Measurements from ENCODE around the gene MCF2L. TPM values are rescaled to one million over a fixed set of nuclear protein-coding genes. Genes with fewer than 3 reads are reported as not detected.
"Not testable (repeated sequence)": the region's sequence is repeated elsewhere in the genome, so short reads cannot be mapped to it uniquely, and the experiment has no call there.

Gene MCF2L
- total RNA-seq, 1 donor from 2014 or later = 146 TPM

DNA sequence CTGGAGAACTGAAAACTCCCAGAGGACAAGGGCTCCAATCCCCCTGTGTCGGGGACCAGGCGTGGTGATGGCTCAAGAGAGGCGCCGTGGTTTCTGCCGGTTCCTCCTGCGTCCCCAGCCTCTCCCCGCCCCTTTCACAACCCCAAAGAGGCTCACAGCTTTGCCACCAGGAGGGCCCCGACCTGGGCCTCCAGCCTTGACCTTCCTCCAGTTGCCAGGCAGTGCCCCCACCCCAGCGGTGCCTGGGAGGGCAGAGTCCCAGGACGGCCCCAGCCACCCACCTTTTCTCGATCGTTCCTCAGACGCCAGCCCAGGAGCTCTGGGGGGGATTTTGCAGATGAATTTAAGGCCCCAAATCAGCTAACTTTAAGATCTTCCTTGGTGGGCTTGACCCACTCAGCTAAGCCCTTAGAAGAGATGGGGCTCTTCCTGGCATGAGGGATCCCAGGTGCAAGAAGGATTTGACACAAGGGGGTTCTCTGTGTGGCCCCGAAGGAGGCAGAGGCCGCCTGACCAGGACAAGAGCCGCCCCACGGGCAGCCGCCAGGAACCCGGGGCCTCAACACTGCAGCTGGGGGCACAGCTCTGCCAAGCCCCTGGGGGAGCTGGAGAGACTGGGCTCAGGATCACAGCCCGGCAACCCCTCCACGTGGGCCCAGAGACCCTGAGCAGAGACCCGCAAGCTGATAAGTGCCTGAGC, 47.0 kb downstream of the MCF2L start:
- no peak for DNase-seq

GRCh38 chr13:113016526-113017295, 47.7 kb downstream of the MCF2L start:
- no peak for DNase-seq

GRCh38 chr13:113017506-113018215, 48.6 kb downstream of the MCF2L start:
- no peak for DNase-seq

- no peak for DNase-seq
Measured at GRCh38 chr13:113018676-113019465, 49.9 kb downstream of the MCF2L start.

DNA sequence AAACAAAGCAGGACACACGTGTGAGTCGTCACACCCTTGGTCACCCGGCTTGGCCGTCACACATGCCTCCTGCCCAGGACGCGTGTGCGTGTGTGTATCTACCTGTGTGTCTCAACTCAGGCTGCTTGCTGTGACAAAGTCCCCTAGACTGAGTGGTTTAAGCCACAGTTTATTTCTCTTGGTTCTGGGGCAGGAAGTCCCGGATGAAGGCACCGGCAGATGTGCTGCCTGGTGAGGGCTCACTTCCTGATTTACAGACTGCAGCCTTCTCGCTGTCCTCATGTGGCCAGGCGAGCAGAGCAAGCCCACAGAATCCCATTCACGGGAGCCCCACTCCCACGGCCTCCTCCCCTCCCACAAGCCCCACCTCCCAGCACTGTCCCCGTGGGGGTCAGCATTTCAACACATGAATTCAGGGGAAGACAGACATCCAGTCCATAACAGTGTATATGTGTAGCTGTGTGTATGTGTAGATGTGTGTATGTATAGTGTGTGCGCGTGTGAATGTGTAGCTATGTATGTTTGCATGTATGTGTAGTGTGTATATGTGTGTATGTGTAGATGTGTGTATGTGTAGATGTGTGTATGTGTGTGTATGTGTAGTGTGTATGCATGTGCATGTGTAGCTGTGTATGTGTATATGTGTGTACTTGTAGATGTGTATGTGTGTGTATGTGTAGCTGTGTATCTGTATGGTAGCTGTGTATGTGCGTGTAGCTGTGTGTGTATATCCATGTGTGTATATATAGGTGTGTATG, 51.5 kb downstream of the MCF2L start:
- no peak for DNase-seq

DNA sequence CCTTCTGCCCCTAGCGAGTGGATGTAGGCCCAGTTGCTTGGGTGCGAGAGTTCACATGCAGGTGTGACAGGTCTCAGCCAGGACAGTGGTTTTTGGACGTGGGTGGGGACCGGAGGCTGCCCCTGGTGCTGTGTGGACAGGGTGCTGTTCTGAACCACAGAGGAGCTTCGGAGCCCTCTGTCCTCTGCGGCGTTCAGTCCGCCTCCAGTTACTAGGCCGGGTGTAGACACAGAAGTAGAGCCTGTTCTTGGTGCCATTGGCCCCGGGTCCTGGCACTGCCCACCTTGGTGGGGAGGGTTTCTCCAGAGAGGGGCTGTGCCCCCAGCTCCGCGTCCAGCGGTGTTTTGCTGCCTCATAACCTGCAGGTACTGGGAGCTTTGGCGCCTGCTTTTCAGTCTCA, 52.4 kb downstream of the MCF2L start:
- no peak for DNase-seq

DNA sequence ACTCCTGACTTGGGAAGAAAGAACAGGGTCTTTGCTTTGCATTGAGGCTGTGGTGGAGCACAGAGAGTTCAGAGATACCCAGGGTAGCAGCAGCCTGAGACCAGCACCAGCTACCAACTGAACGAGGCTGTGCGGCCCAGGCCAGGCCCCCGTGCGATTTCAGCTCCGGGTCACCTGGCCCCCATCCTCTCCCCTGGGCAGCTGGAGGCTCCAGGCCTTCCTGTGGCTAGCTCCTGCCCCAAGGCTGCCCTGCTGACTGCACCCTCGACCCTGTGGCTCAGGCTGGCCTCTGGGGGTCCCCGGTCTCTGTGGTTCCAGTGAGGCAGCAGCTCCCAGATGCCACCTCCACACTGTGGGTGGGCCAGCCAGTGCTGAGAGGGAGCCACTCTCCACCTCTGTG, 52.8 kb downstream of the MCF2L start:
- DNase-seq = no peak

- DNase-seq = no peak
Measured at GRCh38 chr13:113022391-113022744, 53.4 kb downstream of the MCF2L start.

GRCh38 chr13:113022745-113023574, 53.9 kb downstream of the MCF2L start:
- no peak for DNase-seq

DNA sequence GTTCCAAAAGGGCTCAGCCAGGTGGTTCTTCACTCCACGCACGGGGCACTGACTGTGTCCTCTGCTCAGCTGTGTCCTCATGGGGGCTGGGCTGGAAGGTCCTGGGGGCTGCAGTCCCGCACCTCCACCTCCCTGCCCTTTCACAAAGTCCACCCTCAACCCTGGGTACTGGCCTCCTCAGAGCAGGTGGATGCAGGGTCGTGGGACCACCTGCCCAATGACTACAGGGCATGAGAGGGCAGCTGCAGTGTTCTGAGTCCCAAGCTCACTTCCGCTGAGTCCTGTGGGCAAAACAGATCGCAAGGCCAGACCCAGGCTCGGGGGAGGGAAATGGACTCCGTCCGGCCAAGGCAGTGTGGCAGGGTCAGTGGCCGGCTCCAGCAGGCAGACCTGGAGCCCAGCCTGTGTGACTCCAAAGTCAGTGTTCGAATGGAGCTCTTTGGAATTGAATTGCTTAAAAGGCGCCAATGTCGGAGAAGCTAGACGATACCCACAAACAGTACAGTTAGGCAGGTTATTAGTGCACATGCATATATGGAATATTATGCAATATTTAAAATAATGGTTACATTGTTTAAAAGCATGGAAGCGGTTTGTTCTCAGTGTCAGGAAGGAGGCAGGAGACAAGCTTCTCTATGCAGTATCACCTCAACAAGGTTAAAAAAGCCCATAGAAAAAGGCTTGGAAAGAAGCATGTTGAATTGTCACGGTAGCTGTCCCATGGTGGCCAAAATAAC, 54.8 kb downstream of the MCF2L start:
- DNase-seq = no peak

DNA sequence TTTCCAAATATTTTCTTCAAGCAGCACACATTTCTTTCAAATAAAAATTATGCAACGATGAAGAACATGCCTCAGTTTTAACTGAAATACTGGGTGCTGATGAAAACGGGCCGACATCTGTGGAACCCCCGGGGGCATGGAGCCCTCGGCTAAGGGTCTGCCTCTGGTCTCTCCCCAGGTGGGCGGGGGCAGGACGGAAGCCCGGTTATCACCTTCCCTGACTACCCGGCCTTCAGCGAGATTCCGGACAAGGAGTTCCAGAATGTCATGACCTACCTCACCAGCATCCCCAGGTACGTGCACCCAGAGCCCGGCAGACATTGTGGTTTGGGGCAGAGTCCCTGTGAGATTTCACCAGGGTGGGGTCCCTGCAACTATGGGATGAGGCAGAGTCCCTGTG, 55.5 kb downstream of the MCF2L start:
- no peak for DNase-seq

DNA sequence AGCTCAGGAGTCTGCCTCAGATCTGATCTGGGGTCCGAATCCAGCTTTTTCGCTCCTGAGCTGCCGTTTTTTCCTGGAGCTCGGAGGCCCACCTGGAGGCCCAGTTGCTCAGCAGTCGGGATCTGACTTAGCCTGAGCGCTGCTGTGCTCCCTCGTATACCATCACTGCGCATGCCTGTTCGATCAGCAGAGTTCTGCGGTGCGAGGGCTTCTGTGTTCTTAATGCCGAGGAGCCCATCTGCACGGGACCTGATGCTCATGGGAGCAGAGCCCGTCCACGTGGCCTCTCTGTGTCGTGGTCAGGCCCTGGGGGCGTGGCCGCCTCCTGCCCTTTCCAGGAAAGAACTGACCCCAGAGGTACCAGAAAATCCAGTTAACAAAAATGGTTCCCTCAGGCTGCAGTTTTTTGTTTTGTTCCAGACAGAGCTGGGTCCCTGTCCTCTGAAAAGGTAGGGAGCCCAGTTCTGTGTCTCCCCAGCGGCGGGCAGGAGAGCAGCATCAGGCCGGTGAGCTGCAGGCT, 57.4 kb downstream of the MCF2L start:
- DNase-seq = no peak

GRCh38 chr13:113027095-113027494, 58.1 kb downstream of the MCF2L start:
- no peak for DNase-seq

DNA sequence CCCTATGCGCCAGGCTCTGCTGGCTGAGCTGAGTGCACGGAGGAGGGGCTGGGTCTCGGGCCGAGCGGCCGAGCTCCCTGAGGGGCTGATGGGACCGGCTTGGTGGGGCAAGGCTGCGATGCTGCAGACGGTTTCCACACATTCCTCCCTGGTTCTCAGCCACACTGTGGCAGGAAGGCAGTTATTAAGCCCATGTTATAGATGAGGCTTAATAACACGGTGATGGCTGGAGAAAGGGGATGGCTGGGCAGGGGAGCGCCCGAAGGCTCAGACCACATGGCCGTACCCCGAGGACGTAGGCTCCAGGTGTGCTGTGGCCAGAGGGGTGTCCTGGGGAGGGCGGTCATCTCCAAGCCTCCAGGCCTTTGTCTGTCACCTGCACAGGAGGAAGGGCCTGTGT, 58.6 kb downstream of the MCF2L start:
- no peak for DNase-seq

DNA sequence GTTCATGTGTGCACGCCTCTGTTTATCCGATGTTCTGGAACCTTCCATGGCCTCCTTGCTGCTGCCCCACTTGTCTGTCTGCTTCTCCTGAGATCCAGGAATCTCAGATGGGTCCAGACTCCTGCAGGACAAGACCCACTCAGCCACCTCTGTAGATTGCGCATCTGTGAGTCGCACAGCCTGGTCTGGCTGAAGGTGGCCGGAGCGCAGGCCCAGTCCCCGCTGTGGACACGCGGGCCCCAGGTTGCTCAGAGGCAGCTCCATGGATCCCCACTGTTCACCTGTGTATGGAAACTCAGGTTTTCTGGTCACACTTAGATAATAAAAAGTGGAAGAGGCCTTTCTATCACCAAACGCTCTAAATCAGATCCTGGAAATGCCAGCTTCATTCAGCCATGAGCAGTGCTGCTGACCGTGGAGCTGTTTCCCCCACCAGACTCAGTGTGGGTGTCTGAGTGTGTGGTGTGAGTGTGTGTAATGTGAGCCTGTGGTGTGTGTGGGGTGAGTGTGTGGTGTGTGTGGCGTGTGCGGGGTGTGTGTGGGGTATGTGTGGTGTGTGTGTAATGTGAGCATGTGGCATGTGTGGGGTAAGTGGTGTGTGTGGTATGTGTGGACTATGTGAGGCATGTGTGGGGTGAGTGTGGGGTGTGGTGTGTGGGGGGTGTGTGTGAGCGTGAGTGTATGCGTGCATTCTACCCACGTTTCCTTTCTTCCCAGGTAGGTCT, 59.5 kb downstream of the MCF2L start:
- DNase-seq = no peak

- no peak for DNase-seq
Measured at GRCh38 chr13:113029061-113029445, 60.0 kb downstream of the MCF2L start.

DNA sequence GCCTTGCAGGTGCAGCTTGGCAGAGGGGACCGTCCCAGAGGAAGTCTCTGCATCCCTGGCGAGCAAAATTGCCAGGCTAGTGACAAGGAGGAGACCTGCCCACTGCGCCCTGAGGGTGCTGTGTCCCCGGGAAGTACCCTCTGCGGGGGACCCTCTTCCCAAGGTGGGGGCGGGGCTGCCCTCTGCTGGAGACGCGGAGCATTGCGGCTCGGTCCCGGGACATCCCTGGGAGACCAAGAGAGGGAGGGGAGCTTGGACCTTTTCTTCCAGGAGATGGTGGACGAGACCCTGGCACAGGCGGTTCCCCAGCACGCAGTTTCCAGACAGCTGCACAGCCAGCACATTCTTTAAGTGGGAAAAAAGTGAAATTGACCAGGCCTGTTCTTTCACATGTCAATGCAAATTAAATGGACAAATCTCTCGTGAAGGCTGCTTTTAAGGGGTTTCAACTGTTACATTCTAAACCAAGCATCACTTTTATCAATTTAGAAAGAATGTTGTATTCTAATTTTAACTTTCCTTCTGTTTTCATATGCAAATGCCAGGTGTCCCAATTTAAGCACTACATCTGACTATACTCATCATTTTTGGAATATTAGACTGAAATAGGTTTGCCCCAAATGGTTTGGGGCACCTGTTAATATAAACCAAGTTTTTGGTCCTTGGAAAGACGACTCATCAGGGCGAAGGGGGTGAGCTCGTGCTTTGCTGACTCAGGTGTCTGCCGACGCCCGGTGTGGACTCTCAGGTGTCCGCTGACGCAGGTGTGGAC, 60.7 kb downstream of the MCF2L start:
- no peak for DNase-seq

GRCh38 chr13:113030259-113030640, 61.2 kb downstream of the MCF2L start:
- DNase-seq = not testable (repeated sequence)

Measured in occipital lobe (tissue), 2 donors.